GM13977 (cell line): ENCODE results near the gene GABPB2.

Experiments
- DNase-seq: peaks from one replicate; pipeline ENCODE4 v3.0.0; 2012; ENCODE audit warnings: low spot score
- CTCF ChIP-seq: IDR thresholded peaks from 2 replicates; pipeline ENCODE4 v1.5.1; 2012; ENCODE audit warnings: mild to moderate bottlenecking, control low read depth; ENCODE audit not compliant: insufficient read depth; ENCODE audit errors: extremely low read depth, missing control alignments
- in situ Hi-C: fragments of 300-500 bp; cut with MboI; formaldehyde crosslinking; loops from one replicate; pipeline ENCODE4 v1.12.0; 2022; ENCODE audit warnings: low sequenced_read_pairs, low pct_unique_long_range_greater_than_20kb, mixed read lengths, inconsistent platforms; ENCODE audit not compliant: unreplicated experiment

Gene GABPB2

GRCh38 chr1:151137789-151138188, 67.2 kb downstream of the GABPB2 start:
- no peak for DNase-seq
- no peak for TF ChIP-seq CTCF
- in situ Hi-C loops, result no loop called here

GRCh38 chr1:151142411-151143056, 72.0 kb downstream of the GABPB2 start:
- no peak for DNase-seq
- in situ Hi-C loops, result no loop called here
- TF ChIP-seq CTCF, result no peak

- in situ Hi-C loops, result no loop called here
- no peak for TF ChIP-seq CTCF
- DNase-seq, result no peak
These were observed 72.5 kb downstream of the GABPB2 start for GRCh38 chr1:151143057-151143435.

- in situ Hi-C loops, result no loop called here
- no peak for DNase-seq
- TF ChIP-seq CTCF, result no peak
These were observed 73.4 kb downstream of the GABPB2 start for GRCh38 chr1:151143986-151144385.

GRCh38 chr1:151144474-151145303, 74.1 kb downstream of the GABPB2 start:
- TF ChIP-seq CTCF, result no peak
- DNase-seq, result no peak
- in situ Hi-C loops, result no loop called here

- in situ Hi-C loops, result no loop called here
- DNase-seq, result no peak
- no peak for TF ChIP-seq CTCF
These were observed 74.9 kb downstream of the GABPB2 start for GRCh38 chr1:151145304-151146071.
